Chondrocyte (in vitro differentiated cells): ENCODE data around the gene AMELX. TPM values are rescaled to one million over a fixed set of nuclear protein-coding genes. Genes with fewer than 3 reads are reported as not detected.

Experiments used
- DNase-seq: peaks from one replicate; pipeline ENCODE4 v3.0.0; 2021; ENCODE audit warnings: mixed read lengths, low spot score
- H3K27ac Mint-ChIP-seq: one replicate; pipeline ENCODE4 v1.8.0; 2021; ENCODE audit warnings: mild to moderate bottlenecking, moderate library complexity, mixed read lengths; ENCODE audit not compliant: unreplicated experiment
- H3K27me3 Mint-ChIP-seq: 2 replicates; pipeline ENCODE4 v1.8.0; 2021; ENCODE audit warnings: low read depth, mixed read lengths
- H3K36me3 Mint-ChIP-seq: 2 replicates; pipeline ENCODE4 v1.8.0; 2021; ENCODE audit warnings: low read depth, mixed read lengths
- H3K4me1 Mint-ChIP-seq: 2 replicates; pipeline ENCODE4 v1.8.0; 2021; ENCODE audit warnings: low read depth, mild to moderate bottlenecking, mixed read lengths
- H3K4me3 Mint-ChIP-seq: one replicate; pipeline ENCODE4 v1.8.0; 2021; ENCODE audit warnings: mild to moderate bottlenecking, moderate library complexity, mixed read lengths; ENCODE audit not compliant: unreplicated experiment
- H3K9me3 Mint-ChIP-seq: 2 replicates; pipeline ENCODE4 v1.8.0; 2021; ENCODE audit warnings: low read depth, mixed read lengths
- total RNA-seq: library from RNA; stranded (reverse); gene quantifications from 3 replicates; pipeline ENCODE4 v1.2.1, GENCODE V29; 2021
- TF ChIP-seq, protein P1 (sequence below): fragments of 200-600 bp; sonication (generic); IDR thresholded peaks from 2 replicates; pipeline ENCODE4 v1.5.0; 2021; ENCODE audit warnings: antibody characterized with exemption, mild to moderate bottlenecking, moderate library complexity

Gene AMELX
- total RNA-seq, 1 donor from 2014 or later = not detected

GRCh38 chrX:11267425-11267824 is 25.8 kb upstream of the AMELX start:
- no peak for DNase-seq
- H3K9me3 Mint-ChIP-seq = peaks cover 13% of the 10 kb centered on the region
- H3K27ac Mint-ChIP-seq = no peak overlapping the region
- H3K27me3 Mint-ChIP-seq = no peaks in the 10 kb centered on the region
- TF ChIP-seq, protein P1, sequence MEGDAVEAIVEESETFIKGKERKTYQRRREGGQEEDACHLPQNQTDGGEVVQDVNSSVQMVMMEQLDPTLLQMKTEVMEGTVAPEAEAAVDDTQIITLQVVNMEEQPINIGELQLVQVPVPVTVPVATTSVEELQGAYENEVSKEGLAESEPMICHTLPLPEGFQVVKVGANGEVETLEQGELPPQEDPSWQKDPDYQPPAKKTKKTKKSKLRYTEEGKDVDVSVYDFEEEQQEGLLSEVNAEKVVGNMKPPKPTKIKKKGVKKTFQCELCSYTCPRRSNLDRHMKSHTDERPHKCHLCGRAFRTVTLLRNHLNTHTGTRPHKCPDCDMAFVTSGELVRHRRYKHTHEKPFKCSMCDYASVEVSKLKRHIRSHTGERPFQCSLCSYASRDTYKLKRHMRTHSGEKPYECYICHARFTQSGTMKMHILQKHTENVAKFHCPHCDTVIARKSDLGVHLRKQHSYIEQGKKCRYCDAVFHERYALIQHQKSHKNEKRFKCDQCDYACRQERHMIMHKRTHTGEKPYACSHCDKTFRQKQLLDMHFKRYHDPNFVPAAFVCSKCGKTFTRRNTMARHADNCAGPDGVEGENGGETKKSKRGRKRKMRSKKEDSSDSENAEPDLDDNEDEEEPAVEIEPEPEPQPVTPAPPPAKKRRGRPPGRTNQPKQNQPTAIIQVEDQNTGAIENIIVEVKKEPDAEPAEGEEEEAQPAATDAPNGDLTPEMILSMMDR = no peak
- no peak overlapping the region for H3K4me3 Mint-ChIP-seq
- H3K4me1 Mint-ChIP-seq = peaks cover 13% of the 10 kb centered on the region
- no peaks in the 10 kb centered on the region for H3K36me3 Mint-ChIP-seq

DNA sequence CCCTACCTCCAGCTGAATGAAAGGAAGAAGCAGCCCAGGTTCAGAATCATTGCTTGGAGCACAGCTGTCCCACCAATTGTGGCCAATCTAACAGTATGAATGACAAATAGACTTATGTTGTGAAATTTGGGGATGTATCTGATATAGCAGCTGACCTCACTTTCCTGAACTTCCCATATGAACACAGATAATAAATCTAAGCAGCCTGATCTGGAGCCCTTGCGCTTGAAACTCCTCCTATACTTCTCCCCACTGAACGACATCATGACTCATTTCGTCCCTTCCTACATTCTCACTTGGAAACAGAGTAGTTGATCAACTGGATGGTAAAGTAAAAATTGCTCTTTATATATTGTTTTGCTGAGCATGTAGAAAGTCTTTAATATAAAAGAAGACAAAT is 24.2 kb upstream of the AMELX start:
- H3K4me3 Mint-ChIP-seq = no peak overlapping the region
- H3K9me3 Mint-ChIP-seq = peaks cover 11% of the 10 kb centered on the region
- no peaks in the 10 kb centered on the region for H3K27me3 Mint-ChIP-seq
- no peaks in the 10 kb centered on the region for H3K36me3 Mint-ChIP-seq
- peaks cover 13% of the 10 kb centered on the region for H3K4me1 Mint-ChIP-seq
- H3K27ac Mint-ChIP-seq = no peak overlapping the region
- no peak for DNase-seq
- TF ChIP-seq, protein P1 = no peak

GRCh38 chrX:11269996-11270395 is 23.2 kb upstream of the AMELX start:
- Mint-ChIP-seq H3K27ac (no peak overlapping the region), H3K4me3 (no peak overlapping the region), H3K36me3 (no peaks in the 10 kb centered on the region), H3K27me3 (no peaks in the 10 kb centered on the region), H3K9me3 (peaks cover 11% of the 10 kb centered on the region), H3K4me1 (peaks cover 13% of the 10 kb centered on the region)
- TF ChIP-seq, protein P1 = no peak
- DNase-seq = no peak

DNA sequence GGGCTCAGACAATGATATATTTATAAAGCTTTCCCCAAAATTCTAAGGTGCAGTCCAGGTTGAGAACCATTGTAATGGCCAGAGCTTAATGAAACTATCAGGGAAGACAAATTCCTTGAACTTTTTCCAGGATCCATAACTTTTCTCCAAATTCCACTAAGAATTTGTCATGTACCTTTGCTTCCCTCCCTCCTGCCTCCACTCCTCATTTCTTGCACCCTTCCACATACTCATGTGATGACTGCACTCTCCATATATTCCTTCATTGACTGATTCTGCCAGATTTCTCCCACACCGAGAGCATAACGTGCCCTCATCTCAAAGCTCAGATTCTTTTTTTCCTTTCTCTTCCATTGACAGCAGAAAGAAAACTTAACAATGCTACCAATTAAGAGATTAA is 20.9 kb upstream of the AMELX start:
- Mint-ChIP-seq H3K9me3 (peaks cover 9% of the 10 kb centered on the region), H3K36me3 (no peaks in the 10 kb centered on the region), H3K27ac (no peak overlapping the region), H3K4me3 (no peak overlapping the region), H3K4me1 (peaks cover 3% of the 10 kb centered on the region), H3K27me3 (no peaks in the 10 kb centered on the region)
- no peak for DNase-seq
- TF ChIP-seq, protein P1 = no peak

DNA sequence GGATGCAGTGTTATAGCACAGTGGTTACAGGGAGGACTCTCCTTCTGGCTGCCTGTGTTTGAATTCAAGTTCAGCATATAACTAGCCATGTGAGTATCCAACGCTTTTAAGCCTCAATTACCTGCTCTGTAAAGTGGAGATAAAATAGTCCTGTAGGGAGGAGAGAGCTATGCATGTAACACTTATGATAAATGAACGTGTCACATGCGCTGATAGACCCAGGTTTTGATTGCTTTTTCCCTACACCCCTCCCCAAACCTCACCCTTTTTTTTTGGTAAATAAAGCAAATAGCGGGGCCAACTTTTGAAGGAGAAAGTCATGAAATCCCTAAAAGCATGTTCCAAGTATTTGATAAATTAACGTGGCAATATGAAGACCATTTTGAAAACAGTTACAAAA is 20.4 kb upstream of the AMELX start:
- Mint-ChIP-seq H3K27me3 (no peaks in the 10 kb centered on the region), H3K4me1 (peaks cover 3% of the 10 kb centered on the region), H3K9me3 (peaks cover 6% of the 10 kb centered on the region), H3K27ac (no peak overlapping the region), H3K36me3 (no peaks in the 10 kb centered on the region), H3K4me3 (no peak overlapping the region)
- DNase-seq = no peak
- TF ChIP-seq, protein P1 = no peak
